H54 (cell line): Measurements from ENCODE around the gene TRPV2.
"Not testable (repeated sequence)": the region's sequence is repeated elsewhere in the genome, so short reads cannot be mapped to it uniquely, and the experiment has no call there.

Experiments
- DNase-seq: peaks from one replicate; pipeline ENCODE4 v3.0.0; 2011; ENCODE audit warnings: low spot score, mixed read lengths; ENCODE audit not compliant: insufficient read length
- FAIRE-seq: peaks from 3 replicates; lab custom pipeline; 2011; peaks lifted over from hg19 to GRCh38; lab: Jason Lieb, UNC
- POLR2A ChIP-seq: IDR thresholded peaks from 2 replicates; pipeline ENCODE4 v1.6.1; 2011; ENCODE audit warnings: low read depth, mild to moderate bottlenecking, low read length

TRPV2 gene

GRCh38 chr17:16447676-16448075, 32.3 kb downstream of the TRPV2 start:
- no peak for DNase-seq
- TF ChIP-seq POLR2A: no peak
- no peak for FAIRE-seq

- no peak for TF ChIP-seq POLR2A
- FAIRE-seq: no peak
- DNase-seq: no peak
Observed at GRCh38 chr17:16448490-16448889, 33.1 kb downstream of the TRPV2 start.

- no peak for FAIRE-seq
Observed at GRCh38 chr17:16449121-16449570, 33.8 kb downstream of the TRPV2 start.

GRCh38 chr17:16450028-16450427, 34.7 kb downstream of the TRPV2 start:
- FAIRE-seq: no peak
- DNase-seq: no peak
- no peak for TF ChIP-seq POLR2A

More at GRCh38 chr17:16449121-16449570, 33.8 kb downstream of the TRPV2 start:
- no peak for TF ChIP-seq POLR2A
- DNase-seq: no peak

- DNase-seq, FAIRE-seq: not testable (repeated sequence)
Observed at GRCh38 chr17:16452268-16452667, 36.9 kb downstream of the TRPV2 start.

GRCh38 chr17:16453493-16453851, 38.1 kb downstream of the TRPV2 start:
- no peak for DNase-seq
- FAIRE-seq: no peak
- TF ChIP-seq POLR2A: no peak

GRCh38 chr17:16455997-16456741, 40.8 kb downstream of the TRPV2 start:
- TF ChIP-seq POLR2A: no peak
- DNase-seq (no peak), FAIRE-seq (no peak)

GRCh38 chr17:16456742-16457316, 41.5 kb downstream of the TRPV2 start:
- DNase-seq: no peak
- TF ChIP-seq POLR2A: no peak
- no peak for FAIRE-seq

- DNase-seq: no peak
- TF ChIP-seq POLR2A: no peak
- no peak for FAIRE-seq
Observed at GRCh38 chr17:16459271-16459670, 43.9 kb downstream of the TRPV2 start.

GRCh38 chr17:16459855-16460550, 44.6 kb downstream of the TRPV2 start:
- FAIRE-seq (no peak), DNase-seq (no peak)
- TF ChIP-seq POLR2A: no peak

GRCh38 chr17:16460796-16461605, 45.6 kb downstream of the TRPV2 start:
- TF ChIP-seq POLR2A: no peak
- DNase-seq: no peak
- FAIRE-seq: no peak

GRCh38 chr17:16461606-16461866, 46.2 kb downstream of the TRPV2 start:
- TF ChIP-seq POLR2A: no peak
- DNase-seq (no peak), FAIRE-seq (no peak)

GRCh38 chr17:16462070-16462864, 46.9 kb downstream of the TRPV2 start:
- TF ChIP-seq POLR2A: no peak
- no peak for FAIRE-seq

More at GRCh38 chr17:16462070-16462864, 46.9 kb downstream of the TRPV2 start:
- DNase-seq: no peak
